ENCODE data around the gene SEZ6L2. TPM values are rescaled to one million over a fixed set of nuclear protein-coding genes. Genes with fewer than 3 reads are reported as not detected.
A peak's percentile ranks its signal among the peaks of the same experiment; 100 is the strongest.
"Not testable (repeated sequence)": the region's sequence is repeated elsewhere in the genome, so short reads cannot be mapped to it uniquely, and the experiment has no call there.

SEZ6L2 gene
- total and polyA plus RNA-seq, 5 donors from 2014 or later = not detected

- H3K36me3 Mint-ChIP-seq = peaks cover 43% of the 10 kb centered on the region
- H3K27ac ChIP-seq (ENCODE audit: insufficient read depth, low read length, poor library complexity, severe bottlenecking) = no peak overlapping the region
- H3K4me1 ChIP-seq (ENCODE audit: control insufficient read depth, insufficient read depth, low read length, poor library complexity, severe bottlenecking) = no peaks in the 10 kb centered on the region
- no peaks in the 10 kb centered on the region for H3K9me3 Mint-ChIP-seq
- H3K27me3 ChIP-seq (ENCODE audit: control insufficient read depth, insufficient read depth, low read length) = no peaks in the 10 kb centered on the region
- H3K4me1 Mint-ChIP-seq = peaks cover 0 to 5% (median 4%) of the 10 kb centered on the region in 4 donors
- H3K27ac Mint-ChIP-seq = no peak overlapping the region
- H3K4me3 Mint-ChIP-seq = peak overlapping the region in 1 of 4 donors; percentile 10
- no peaks in the 10 kb centered on the region for H3K9me3 ChIP-seq (ENCODE audit: control insufficient read depth in 2 of 2, low read length in 2 of 2)
- H3K36me3 ChIP-seq (ENCODE audit: control insufficient read depth, insufficient read depth, low read length) = peaks cover 83% of the 10 kb centered on the region
- no peak overlapping the region for H3K4me3 ChIP-seq (ENCODE audit: low read depth, low read length)
- H3K27me3 Mint-ChIP-seq = no peaks in the 10 kb centered on the region
- no peak for DNase-seq
- ATAC-seq (ENCODE audit: low read depth in 2 of 2) = no peak
These were observed 62.7 kb downstream of the SEZ6L2 start for GRCh38 chr16:29836623-29837022.

GRCh38 chr16:29835926-29836325 is 63.4 kb downstream of the SEZ6L2 start:
- H3K4me1 Mint-ChIP-seq = peaks cover 0 to 5% (median 4%) of the 10 kb centered on the region in 4 donors
- no peak overlapping the region for H3K4me3 Mint-ChIP-seq
- no peaks in the 10 kb centered on the region for H3K9me3 Mint-ChIP-seq
- peaks cover 81% of the 10 kb centered on the region for H3K36me3 ChIP-seq (ENCODE audit: control insufficient read depth, insufficient read depth, low read length)
- H3K27me3 Mint-ChIP-seq = no peaks in the 10 kb centered on the region
- no peaks in the 10 kb centered on the region for H3K4me1 ChIP-seq (ENCODE audit: control insufficient read depth, insufficient read depth, low read length, poor library complexity, severe bottlenecking)
- no peak for ATAC-seq (ENCODE audit: low read depth in 2 of 2)
- H3K4me3 ChIP-seq (ENCODE audit: low read depth, low read length) = no peak overlapping the region
- peaks cover 39% of the 10 kb centered on the region for H3K36me3 Mint-ChIP-seq
- no peak overlapping the region for H3K27ac ChIP-seq (ENCODE audit: insufficient read depth, low read length, poor library complexity, severe bottlenecking)
- no peaks in the 10 kb centered on the region for H3K9me3 ChIP-seq (ENCODE audit: control insufficient read depth in 2 of 2, low read length in 2 of 2)
- H3K27me3 ChIP-seq (ENCODE audit: control insufficient read depth, insufficient read depth, low read length) = no peaks in the 10 kb centered on the region
- H3K27ac Mint-ChIP-seq = peak overlapping the region in 1 of 3 donors; percentile 77
- no peak for DNase-seq

GRCh38 chr16:29834079-29834478 is 65.3 kb downstream of the SEZ6L2 start:
- H3K9me3 ChIP-seq (ENCODE audit: control insufficient read depth in 2 of 2, low read length in 2 of 2) = no peaks in the 10 kb centered on the region
- no peak for DNase-seq
- Mint-ChIP-seq H3K27me3 (no peaks in the 10 kb centered on the region), H3K36me3 (peaks cover 34% of the 10 kb centered on the region), H3K4me1 (peaks cover 0 to 18% (median 9%) of the 10 kb centered on the region in 4 donors), H3K9me3 (no peaks in the 10 kb centered on the region), H3K4me3 (no peak overlapping the region), H3K27ac (no peak overlapping the region)
- H3K27me3 ChIP-seq (ENCODE audit: control insufficient read depth, insufficient read depth, low read length) = no peaks in the 10 kb centered on the region
- ATAC-seq (ENCODE audit: low read depth in 2 of 2) = no peak
- peaks cover 76% of the 10 kb centered on the region for H3K36me3 ChIP-seq (ENCODE audit: control insufficient read depth, insufficient read depth, low read length)
- H3K4me3 ChIP-seq (ENCODE audit: low read depth, low read length) = no peak overlapping the region
- H3K27ac ChIP-seq (ENCODE audit: insufficient read depth, low read length, poor library complexity, severe bottlenecking) = no peak overlapping the region
- H3K4me1 ChIP-seq (ENCODE audit: control insufficient read depth, insufficient read depth, low read length, poor library complexity, severe bottlenecking) = peaks cover 5% of the 10 kb centered on the region

- H3K36me3 Mint-ChIP-seq = peaks cover 33% of the 10 kb centered on the region
- peaks cover 0 to 25% (median 12%) of the 10 kb centered on the region in 4 donors for H3K4me1 Mint-ChIP-seq
- not testable (repeated sequence) for H3K27me3 ChIP-seq (ENCODE audit: control insufficient read depth, insufficient read depth, low read length); H3K27ac ChIP-seq (ENCODE audit: insufficient read depth, low read length, poor library complexity, severe bottlenecking); H3K4me3 ChIP-seq (ENCODE audit: low read depth, low read length); H3K4me3 Mint-ChIP-seq; H3K4me1 ChIP-seq (ENCODE audit: control insufficient read depth, insufficient read depth, low read length, poor library complexity, severe bottlenecking); DNase-seq; H3K27me3 Mint-ChIP-seq; H3K9me3 ChIP-seq (ENCODE audit: control insufficient read depth in 2 of 2, low read length in 2 of 2); ATAC-seq (ENCODE audit: low read depth in 2 of 2); H3K9me3 Mint-ChIP-seq
- peaks cover 68% of the 10 kb centered on the region for H3K36me3 ChIP-seq (ENCODE audit: control insufficient read depth, insufficient read depth, low read length)
- H3K27ac Mint-ChIP-seq = peak overlapping the region in 1 of 3 donors; percentile 46
These were observed 66.1 kb downstream of the SEZ6L2 start for GRCh38 chr16:29833219-29833618.

- Mint-ChIP-seq H3K4me3 (no peak overlapping the region), H3K4me1 (peaks cover 6 to 40% (median 19%) of the 10 kb centered on the region in 4 donors), H3K27me3 (no peaks in the 10 kb centered on the region), H3K9me3 (no peaks in the 10 kb centered on the region), H3K27ac (peak overlapping the region in 1 of 3 donors; percentile 52), H3K36me3 (peaks cover 21% of the 10 kb centered on the region)
- peaks cover 54% of the 10 kb centered on the region for H3K36me3 ChIP-seq (ENCODE audit: control insufficient read depth, insufficient read depth, low read length)
- DNase-seq (no peak), ATAC-seq (ENCODE audit: low read depth in 2 of 2) (no peak)
- H3K27ac ChIP-seq (ENCODE audit: insufficient read depth, low read length, poor library complexity, severe bottlenecking) = no peak overlapping the region
- H3K9me3 ChIP-seq (ENCODE audit: control insufficient read depth in 2 of 2, low read length in 2 of 2) = no peaks in the 10 kb centered on the region
- peaks cover 23% of the 10 kb centered on the region for H3K4me1 ChIP-seq (ENCODE audit: control insufficient read depth, insufficient read depth, low read length, poor library complexity, severe bottlenecking)
- no peak overlapping the region for H3K4me3 ChIP-seq (ENCODE audit: low read depth, low read length)
- H3K27me3 ChIP-seq (ENCODE audit: control insufficient read depth, insufficient read depth, low read length) = no peaks in the 10 kb centered on the region
These were observed 67.9 kb downstream of the SEZ6L2 start for GRCh38 chr16:29831490-29831889.

GRCh38 chr16:29830774-29831173 is 68.6 kb downstream of the SEZ6L2 start:
- no peak overlapping the region for H3K4me3 Mint-ChIP-seq
- H3K36me3 Mint-ChIP-seq = peaks cover 20% of the 10 kb centered on the region
- no peaks in the 10 kb centered on the region for H3K9me3 ChIP-seq (ENCODE audit: control insufficient read depth in 2 of 2, low read length in 2 of 2)
- DNase-seq = no peak
- no peaks in the 10 kb centered on the region for H3K27me3 ChIP-seq (ENCODE audit: control insufficient read depth, insufficient read depth, low read length)
- H3K4me1 ChIP-seq (ENCODE audit: control insufficient read depth, insufficient read depth, low read length, poor library complexity, severe bottlenecking) = peaks cover 30% of the 10 kb centered on the region
- no peak overlapping the region for H3K4me3 ChIP-seq (ENCODE audit: low read depth, low read length)
- H3K27ac Mint-ChIP-seq = no peak overlapping the region
- H3K36me3 ChIP-seq (ENCODE audit: control insufficient read depth, insufficient read depth, low read length) = peaks cover 49% of the 10 kb centered on the region
- H3K27me3 Mint-ChIP-seq = no peaks in the 10 kb centered on the region
- peaks cover 6 to 47% (median 21%) of the 10 kb centered on the region in 4 donors for H3K4me1 Mint-ChIP-seq
- no peaks in the 10 kb centered on the region for H3K9me3 Mint-ChIP-seq
- H3K27ac ChIP-seq (ENCODE audit: insufficient read depth, low read length, poor library complexity, severe bottlenecking) = no peak overlapping the region
- ATAC-seq (ENCODE audit: low read depth in 2 of 2) = no peak

GRCh38 chr16:29826342-29826695 is 73.0 kb downstream of the SEZ6L2 start:
- ATAC-seq (ENCODE audit: low read depth in 2 of 2) = no peak
- peaks cover 6 to 88% (median 35%) of the 10 kb centered on the region in 4 donors for H3K4me1 Mint-ChIP-seq
- peak overlapping the region in 3 of 4 donors; percentile 71 to 86 (median 85) for H3K4me3 Mint-ChIP-seq
- peaks cover 3% of the 10 kb centered on the region for H3K36me3 Mint-ChIP-seq
- H3K27me3 Mint-ChIP-seq = no peaks in the 10 kb centered on the region
- Histone ChIP-seq H3K9me3 (ENCODE audit: control insufficient read depth in 2 of 2, low read length in 2 of 2) (no peaks in the 10 kb centered on the region), H3K36me3 (ENCODE audit: control insufficient read depth, insufficient read depth, low read length) (peaks cover 14% of the 10 kb centered on the region), H3K27me3 (ENCODE audit: control insufficient read depth, insufficient read depth, low read length) (no peaks in the 10 kb centered on the region), H3K4me1 (ENCODE audit: control insufficient read depth, insufficient read depth, low read length, poor library complexity, severe bottlenecking) (peaks cover 75% of the 10 kb centered on the region), H3K27ac (ENCODE audit: insufficient read depth, low read length, poor library complexity, severe bottlenecking) (no peak overlapping the region), H3K4me3 (ENCODE audit: low read depth, low read length) (no peak overlapping the region)
- DNase-seq = no peak
- no peaks in the 10 kb centered on the region for H3K9me3 Mint-ChIP-seq
- peak overlapping the region in 2 of 3 donors; percentile 89 to 91 for H3K27ac Mint-ChIP-seq

Measured in CD4-positive, CD25-positive, alpha-beta regulatory T cell (primary cell).